Cerebellar cortex (tissue), 1 donor: Measurements from ENCODE around the gene EFEMP1.

Experiments
- DNase-seq: peaks from one replicate; pipeline ENCODE4 v3.0.0-alpha.2; 2015; ENCODE audit warnings: low spot score

EFEMP1 gene

DNA sequence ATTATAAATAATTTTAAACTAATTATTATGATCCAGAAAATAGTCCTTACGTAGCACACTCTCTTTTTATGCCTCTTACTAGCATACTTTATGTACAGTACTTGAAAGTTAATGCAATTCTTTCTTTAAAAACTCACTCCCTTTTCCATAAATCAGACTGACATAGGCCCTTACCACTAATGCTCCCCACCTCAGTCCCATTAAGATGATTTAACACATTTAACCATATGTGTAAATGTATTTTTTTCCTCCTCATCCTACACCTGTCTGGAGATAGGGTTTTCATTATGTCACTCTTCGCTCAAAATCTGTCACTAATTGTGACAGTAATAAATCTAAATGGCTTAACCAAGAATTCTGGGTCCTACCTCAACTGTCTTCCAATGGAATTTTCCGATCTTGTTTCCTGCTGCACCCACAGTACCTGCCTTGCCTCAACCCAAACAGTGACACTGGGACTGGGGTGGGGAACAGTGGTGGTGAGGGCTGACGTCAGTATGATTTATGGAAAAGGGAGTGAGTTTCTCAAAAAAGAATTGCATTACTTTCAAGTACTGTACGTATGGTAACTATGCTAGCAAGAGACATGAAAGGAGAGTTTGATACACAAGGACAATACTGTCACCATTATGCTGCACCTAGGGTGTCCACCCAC is 25.1 kb downstream of the EFEMP1 start:
- no peak for DNase-seq

DNA sequence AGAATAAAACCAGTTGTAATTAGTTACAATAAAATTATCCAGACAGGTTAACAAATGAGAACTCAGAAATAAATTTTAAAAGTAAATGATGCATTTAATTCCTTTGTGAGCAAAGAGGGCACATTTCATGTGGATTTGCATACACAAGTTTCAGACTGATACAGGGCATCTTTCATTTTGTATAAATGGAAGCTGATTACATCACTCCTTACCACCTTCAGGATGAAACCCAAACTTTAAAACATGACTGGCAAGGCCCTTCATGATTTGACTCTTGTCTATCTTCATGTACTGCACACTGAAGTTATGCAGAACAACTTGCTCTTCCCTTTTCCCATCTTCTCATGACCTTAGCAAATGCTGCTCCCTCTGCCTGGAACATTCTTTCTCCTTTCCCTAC is 26.9 kb downstream of the EFEMP1 start:
- no peak for DNase-seq

DNA sequence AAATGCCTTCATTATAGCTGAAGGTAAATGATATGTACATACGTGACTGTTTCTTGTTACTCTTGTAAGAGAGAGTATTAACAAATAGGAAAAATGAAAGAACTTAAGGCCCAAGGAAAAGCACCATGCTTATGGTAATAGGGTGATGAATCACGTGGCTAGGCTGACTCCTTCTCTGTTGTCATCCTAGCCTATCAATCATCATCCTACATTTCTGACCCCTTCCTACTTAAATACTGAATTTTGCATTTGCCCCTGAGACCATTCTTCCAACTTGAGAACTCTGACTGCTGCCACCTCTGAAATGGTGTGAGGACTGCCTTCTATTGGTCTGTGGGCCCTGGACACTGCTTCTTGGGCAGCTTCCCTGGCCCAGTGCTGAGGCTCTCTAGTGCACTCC is 28.9 kb downstream of the EFEMP1 start:
- no peak for DNase-seq

DNA sequence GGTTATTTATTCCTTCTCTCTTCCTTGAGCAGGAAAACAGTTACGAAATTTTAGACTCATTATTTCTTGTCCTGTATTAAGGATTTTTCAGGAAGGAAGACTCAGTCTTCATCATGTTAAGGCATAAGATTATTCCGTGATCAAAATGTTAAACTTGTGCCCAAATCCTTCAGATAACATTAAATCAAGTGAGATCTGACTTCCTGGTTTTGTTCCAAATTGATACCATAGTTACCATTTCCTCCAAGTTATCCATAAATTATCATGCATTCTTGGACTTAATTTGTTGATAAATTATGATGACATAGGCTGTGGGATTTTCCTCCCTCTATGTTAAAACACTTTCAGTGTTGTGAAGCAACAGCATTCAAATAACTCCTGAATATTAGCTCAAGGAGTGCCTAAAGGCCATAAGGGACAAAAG is 31.9 kb downstream of the EFEMP1 start:
- no peak for DNase-seq

GRCh38 chr2:55888936-55889335 is 34.6 kb downstream of the EFEMP1 start:
- DNase-seq, result no peak

DNA sequence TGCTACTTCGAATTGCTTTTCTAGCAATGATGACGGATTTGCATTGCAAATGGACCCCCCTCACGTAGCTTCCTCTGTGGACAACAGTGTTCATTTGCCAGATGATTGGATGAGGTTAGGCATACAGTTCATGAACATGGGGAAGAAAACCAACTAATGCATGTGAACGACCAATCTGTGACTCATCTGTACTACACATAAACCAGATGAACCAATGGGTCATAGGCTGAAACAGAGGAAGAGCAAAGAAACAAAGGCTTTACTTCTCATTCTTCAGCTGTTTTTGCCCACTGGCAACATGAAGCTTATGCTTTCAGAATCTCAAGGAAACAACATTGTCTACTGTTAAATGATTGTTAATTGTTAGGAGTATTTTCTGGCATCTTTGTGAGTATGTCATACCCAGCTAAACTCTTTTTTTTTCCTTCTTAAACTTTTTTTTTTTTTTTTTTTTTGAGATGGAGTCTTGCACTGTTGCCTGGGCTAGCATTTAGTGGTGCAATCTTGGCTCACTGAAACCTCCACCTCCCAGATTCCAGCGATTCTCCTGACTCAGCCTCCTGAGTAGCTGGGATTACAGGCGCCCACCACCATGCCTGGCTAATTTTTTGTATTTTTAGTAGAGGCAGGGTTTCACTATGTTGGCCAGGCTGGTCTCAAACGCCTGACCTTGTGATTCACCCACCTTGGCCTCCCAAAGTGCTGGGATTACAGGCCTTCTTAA is 35.5 kb downstream of the EFEMP1 start:
- no peak for DNase-seq

DNA sequence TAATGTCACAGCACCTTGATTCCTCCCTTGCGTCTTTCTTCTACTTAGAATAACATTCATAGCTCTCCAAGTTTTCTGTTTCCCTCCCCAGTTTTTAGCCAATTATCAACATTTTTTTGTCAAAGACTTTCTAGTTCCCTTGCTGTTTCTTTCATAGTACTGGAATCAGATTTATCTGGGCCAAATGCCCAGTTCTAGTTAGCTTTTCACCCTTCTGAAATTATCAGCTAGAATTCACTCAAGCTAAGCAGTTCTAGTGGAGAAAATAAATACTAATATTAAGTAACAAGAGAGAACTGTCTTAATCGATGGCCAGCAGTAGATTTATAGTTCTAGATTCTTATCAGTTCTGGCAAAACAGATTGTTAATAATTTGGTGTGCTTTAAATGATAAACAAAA is 36.2 kb downstream of the EFEMP1 start:
- no peak for DNase-seq

GRCh38 chr2:55885944-55886281 is 37.7 kb downstream of the EFEMP1 start:
- no peak for DNase-seq

- no peak for DNase-seq
Observed at GRCh38 chr2:55885127-55885943, 38.2 kb downstream of the EFEMP1 start.

DNA sequence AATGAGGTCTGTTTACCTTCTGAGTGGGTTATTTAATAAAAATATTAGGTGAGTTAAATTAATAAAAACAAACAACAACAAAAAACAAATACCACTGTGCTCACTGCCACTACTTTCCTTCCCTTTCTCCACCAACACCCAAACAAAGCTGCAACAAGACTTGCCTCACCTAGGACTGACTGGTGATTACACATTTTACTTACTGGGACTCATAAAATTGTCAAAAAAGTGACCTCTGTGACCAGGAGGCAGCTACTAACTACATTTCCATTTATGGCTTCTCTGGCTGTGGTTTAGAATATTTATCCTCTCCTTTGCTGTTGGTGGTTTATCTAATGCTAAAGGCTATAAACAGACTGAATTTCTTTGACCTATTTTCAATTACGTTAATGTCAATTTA is 39.8 kb downstream of the EFEMP1 start:
- DNase-seq, result no peak

DNA sequence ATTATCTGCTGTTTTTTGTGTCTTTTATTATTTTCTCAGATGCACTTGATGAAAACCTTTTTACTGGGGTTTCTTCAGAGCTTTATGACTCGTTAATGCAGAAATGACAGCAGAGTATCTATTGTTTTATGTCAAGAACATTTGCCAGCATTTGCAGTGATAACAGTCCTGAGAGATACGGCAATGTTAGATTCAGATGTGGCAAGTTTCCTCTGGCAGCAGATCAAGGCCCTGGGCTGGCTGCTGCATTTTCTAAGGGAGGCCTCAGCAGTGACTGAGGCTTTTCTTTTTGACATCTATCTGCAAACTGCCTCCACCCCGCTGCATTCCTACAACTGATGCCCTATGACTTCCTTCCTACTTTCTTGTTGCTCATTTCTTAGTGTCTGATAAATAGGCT is 40.2 kb downstream of the EFEMP1 start:
- no peak for DNase-seq

DNA sequence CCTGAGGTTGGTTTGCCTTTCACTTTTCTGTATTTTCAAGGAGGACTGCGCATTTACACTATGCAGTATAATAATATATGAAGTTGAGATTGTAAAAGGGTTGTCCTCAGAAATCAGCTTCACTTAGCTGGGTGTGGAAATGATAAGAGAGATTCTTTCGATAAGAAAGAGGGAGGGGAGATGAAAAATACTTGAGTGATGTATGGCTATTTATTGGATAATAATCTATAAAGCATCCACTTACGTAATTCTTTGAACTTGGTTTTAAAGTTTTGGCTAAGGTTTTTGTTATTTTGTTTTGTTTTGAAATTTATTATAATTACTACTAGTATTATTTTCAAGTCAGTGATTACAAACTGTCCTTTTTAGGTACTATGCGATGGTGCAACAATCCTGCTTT is 40.6 kb downstream of the EFEMP1 start:
- no peak for DNase-seq

GRCh38 chr2:55880416-55881143 is 43.0 kb downstream of the EFEMP1 start:
- DNase-seq, result no peak

DNA sequence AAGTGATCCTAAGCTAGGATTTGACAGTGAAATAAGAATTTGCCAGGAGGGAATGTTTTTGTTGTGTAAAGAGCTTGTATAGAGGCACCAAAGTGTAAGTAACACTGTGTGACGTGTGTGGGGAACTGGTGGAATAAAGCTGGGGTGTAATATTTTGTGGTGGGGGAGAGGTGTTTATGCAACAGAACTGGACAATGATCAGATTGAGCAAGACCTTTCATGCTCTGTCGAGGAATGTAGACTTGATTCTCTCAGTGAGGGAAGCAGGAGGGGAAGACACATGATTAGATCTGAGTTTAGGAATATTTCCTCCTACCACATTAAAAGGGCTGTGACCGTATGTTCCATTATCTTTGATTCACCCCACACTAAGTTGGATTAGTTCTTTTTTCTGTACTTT is 43.6 kb downstream of the EFEMP1 start:
- DNase-seq, result no peak

DNA sequence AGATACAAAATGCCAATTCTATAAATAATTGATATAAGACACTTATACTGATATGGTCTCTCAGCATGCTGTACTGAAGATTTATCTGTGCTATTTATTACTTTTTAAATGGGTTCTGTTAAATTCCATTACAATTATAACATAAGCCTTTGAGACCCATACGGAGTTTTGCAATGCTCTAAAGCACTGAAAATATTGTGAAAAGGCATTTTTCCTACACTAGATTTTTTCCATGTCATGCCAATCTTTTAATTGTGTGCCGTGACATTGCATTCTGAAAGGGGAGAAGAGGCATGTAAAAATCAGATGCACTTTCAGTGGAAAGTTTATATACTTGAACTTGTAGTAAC is 46.5 kb downstream of the EFEMP1 start:
- no peak for DNase-seq

DNA sequence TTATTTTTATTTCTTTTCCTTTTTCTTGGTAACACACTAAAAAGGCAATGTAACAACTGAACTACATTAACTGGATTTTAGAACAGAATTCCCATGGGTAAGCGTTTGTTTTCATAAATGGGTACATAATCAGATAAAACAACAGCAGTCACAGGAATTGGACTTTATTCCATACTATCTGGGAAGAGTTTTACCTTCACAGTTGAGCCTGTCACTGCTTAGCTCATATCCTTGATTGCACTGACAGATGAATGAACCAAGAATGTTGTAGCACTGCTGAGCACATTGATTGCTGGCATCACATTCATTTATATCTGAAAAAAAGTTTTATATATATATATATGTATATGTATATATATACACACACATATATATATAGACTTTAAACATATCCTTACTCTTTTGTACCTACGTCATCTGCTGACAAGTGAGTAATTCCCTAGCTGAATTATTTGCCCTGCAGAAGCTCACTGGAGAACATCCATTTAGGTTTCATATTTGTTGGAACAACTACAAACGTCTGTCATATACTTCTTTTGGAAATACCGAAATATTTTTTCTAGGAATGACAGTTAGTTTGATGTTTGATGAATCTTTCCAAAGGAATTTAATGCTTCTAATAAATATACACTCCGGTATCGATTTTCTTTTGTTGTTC is 47.0 kb downstream of the EFEMP1 start:
- DNase-seq, result no peak

GRCh38 chr2:55875434-55876135 is 48.0 kb downstream of the EFEMP1 start:
- DNase-seq, result no peak

- no peak for DNase-seq
Observed at GRCh38 chr2:55874338-55874737, 49.2 kb downstream of the EFEMP1 start.

GRCh38 chr2:55871637-55872036 is 51.9 kb downstream of the EFEMP1 start:
- no peak for DNase-seq

- DNase-seq, result no peak
Observed at GRCh38 chr2:55869637-55870325, 53.8 kb downstream of the EFEMP1 start.
